ENCODE data around the gene EPHA1.

EPHA1 gene

GRCh38 chr7:143369678-143370651, 38.7 kb downstream of the EPHA1 start:
- ChIA-PET POLR2A (interaction anchor here (1.2 to 1.4 kb wide), 2 partner anchors 10 to 107 kb away, joined by 4 to 6 read pairs; partner anchors contain the start of gene GSTK1), CTCF (interaction anchor here (0.6 to 3.3 kb wide), 2 partner anchors 10 to 38 kb away, joined by 3 to 14 read pairs; no protein-coding TSS in a partner anchor)
- TF ChIP-seq NFRKB (IDR thresholded peaks at IDR 0.05) (no peak), CTBP1 (IDR thresholded peaks at IDR 0.05; ENCODE audit: borderline replicate concordance) (no peak), ARNT (IDR thresholded peaks at IDR 0.05) (no peak), HDGF (IDR thresholded peaks at IDR 0.05; ENCODE audit: borderline replicate concordance) (no peak)
- TF ChIP-seq, protein P1, sequence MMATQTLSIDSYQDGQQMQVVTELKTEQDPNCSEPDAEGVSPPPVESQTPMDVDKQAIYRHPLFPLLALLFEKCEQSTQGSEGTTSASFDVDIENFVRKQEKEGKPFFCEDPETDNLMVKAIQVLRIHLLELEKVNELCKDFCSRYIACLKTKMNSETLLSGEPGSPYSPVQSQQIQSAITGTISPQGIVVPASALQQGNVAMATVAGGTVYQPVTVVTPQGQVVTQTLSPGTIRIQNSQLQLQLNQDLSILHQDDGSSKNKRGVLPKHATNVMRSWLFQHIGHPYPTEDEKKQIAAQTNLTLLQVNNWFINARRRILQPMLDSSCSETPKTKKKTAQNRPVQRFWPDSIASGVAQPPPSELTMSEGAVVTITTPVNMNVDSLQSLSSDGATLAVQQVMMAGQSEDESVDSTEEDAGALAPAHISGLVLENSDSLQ (IDR thresholded peaks at IDR 0.05): no peak
- DNase-seq (ENCODE audit: extremely low spot score): no peak

GRCh38 chr7:143368387-143368786, 40.3 kb downstream of the EPHA1 start:
- TF ChIP-seq SP1 (IDR thresholded peaks at IDR 0.05): no peak
- no peak for TF ChIP-seq CTBP1 (IDR thresholded peaks at IDR 0.05; ENCODE audit: borderline replicate concordance)
- no peak for TF ChIP-seq NFRKB (IDR thresholded peaks at IDR 0.05)
- no peak for TF ChIP-seq BHLHE40 (IDR thresholded peaks at IDR 0.05; ENCODE audit: borderline replicate concordance)
- no peak for TF ChIP-seq LEF1 (IDR thresholded peaks at IDR 0.05; ENCODE audit: borderline replicate concordance)
- ChIA-PET POLR2A (no interaction called here), CTCF (interaction anchor here (3.3 kb wide), 1 partner anchor 12 kb away, joined by 14 read pairs; no protein-coding TSS in a partner anchor)
- no peak for DNase-seq (ENCODE audit: extremely low spot score)

DNA sequence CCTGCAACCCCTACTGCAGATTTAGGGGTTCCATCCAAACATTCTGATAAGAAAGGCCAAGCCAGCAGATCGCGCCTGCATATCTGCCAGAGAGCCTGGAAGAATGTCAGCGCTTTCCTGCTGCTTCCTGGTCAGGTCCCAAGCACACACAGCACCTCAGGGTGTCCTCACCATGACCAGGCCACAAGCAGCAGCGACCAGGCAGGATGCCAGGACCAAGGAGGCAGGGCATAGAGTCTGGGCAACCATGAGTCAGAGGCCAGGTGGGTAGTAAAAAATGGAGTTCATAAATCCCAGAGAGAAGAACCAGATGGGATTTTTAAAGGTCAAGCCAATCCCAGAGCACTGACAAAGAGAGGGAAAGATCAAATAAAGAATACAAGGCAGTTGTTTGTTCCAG, 40.7 kb downstream of the EPHA1 start:
- DNase-seq (ENCODE audit: extremely low spot score): no peak
- ChIA-PET POLR2A (no interaction called here), CTCF (interaction anchor here (3.3 kb wide), 1 partner anchor 12 kb away, joined by 14 read pairs; no protein-coding TSS in a partner anchor)
- TF ChIP-seq BHLHE40 (IDR thresholded peaks at IDR 0.05; ENCODE audit: borderline replicate concordance) (no peak), NFRKB (IDR thresholded peaks at IDR 0.05) (no peak), TARDBP (IDR thresholded peaks at IDR 0.05) (no peak), LEF1 (IDR thresholded peaks at IDR 0.05; ENCODE audit: borderline replicate concordance) (no peak), L3MBTL2 (conservative IDR thresholded peaks at IDR 0.05) (no peak), FOXA1 (IDR thresholded peaks at IDR 0.05) (no peak), ARNT (IDR thresholded peaks at IDR 0.05) (no peak), FOXM1 (IDR thresholded peaks at IDR 0.05; ENCODE audit: borderline replicate concordance) (no peak), ZNF384 (IDR thresholded peaks at IDR 0.05) (no peak), ELF4 (IDR thresholded peaks at IDR 0.05) (no peak), CTBP1 (IDR thresholded peaks at IDR 0.05; ENCODE audit: borderline replicate concordance) (no peak), FOXK2 (IDR thresholded peaks at IDR 0.05) (no peak)
- TF ChIP-seq, protein P1 (IDR thresholded peaks at IDR 0.05): no peak

DNA sequence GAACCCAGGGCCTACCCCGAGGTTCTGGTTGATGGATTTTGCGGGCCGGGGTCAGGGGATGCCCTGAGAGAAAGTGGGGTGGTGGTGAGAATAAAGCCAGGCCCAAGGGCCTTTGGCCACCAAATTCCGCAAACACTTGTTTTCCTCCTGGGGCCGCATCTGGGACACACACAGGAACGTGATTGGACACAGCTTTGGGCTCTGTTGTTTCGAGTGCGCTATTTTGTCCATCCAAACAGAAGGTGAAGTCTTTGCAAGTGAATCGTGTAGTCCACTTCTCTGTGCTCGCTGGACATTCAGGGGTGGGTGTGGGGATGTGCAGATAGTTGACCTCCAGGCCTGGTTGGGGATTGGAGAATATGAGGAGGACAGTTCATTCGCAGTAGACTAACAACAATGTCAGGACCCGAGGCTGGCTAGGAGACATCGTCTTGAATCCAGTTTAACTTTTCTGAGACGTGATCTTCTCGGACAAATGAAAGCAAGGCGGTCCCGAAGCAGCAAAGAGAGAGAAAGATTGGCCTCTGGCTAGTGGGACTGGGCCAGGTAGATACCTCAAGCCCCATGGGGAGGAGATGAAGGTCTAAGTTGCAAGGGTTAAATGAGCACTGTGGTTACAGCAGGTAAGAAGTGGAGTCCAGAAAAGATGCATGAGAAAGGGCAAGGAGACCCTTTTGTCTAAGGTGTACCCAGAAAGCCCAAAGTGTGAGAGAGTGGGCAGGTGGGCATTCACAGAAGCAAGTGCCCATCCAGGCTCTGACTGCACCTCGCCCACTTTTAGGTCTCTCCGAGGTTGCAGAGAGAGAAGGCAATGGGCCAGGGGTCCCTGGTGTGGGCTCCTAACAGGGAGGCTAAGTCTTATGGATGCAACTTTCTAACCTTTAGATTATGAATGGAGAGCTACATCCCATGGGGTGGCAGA, 45.4 kb downstream of the EPHA1 start:
- no peak for DNase-seq (ENCODE audit: extremely low spot score)
- CTCF ChIA-PET: no interaction called here
- POLR2A ChIA-PET: interaction anchor here (1.0 to 1.9 kb wide), 3 partner anchors 17 to 19 kb away, joined by 3 to 8 read pairs (median 3); no protein-coding TSS in a partner anchor
- TF ChIP-seq CTBP1 (IDR thresholded peaks at IDR 0.05; ENCODE audit: borderline replicate concordance): no peak
- no peak for TF ChIP-seq ELF4 (IDR thresholded peaks at IDR 0.05)
- no peak for TF ChIP-seq FOXM1 (IDR thresholded peaks at IDR 0.05; ENCODE audit: borderline replicate concordance)
- TF ChIP-seq BHLHE40 (IDR thresholded peaks at IDR 0.05; ENCODE audit: borderline replicate concordance): no peak
- no peak for TF ChIP-seq SUZ12 (IDR thresholded peaks at IDR 0.05)
- no peak for TF ChIP-seq SP1 (IDR thresholded peaks at IDR 0.05)
- no peak for TF ChIP-seq L3MBTL2 (conservative IDR thresholded peaks at IDR 0.05)
- TF ChIP-seq FOXK2 (IDR thresholded peaks at IDR 0.05): no peak
- no peak for TF ChIP-seq HDGF (IDR thresholded peaks at IDR 0.05; ENCODE audit: borderline replicate concordance)
- TF ChIP-seq, protein P1 (IDR thresholded peaks at IDR 0.05): no peak
- TF ChIP-seq NFRKB (IDR thresholded peaks at IDR 0.05): no peak
- TF ChIP-seq ARNT (IDR thresholded peaks at IDR 0.05): no peak
- no peak for TF ChIP-seq TARDBP (IDR thresholded peaks at IDR 0.05)
- TF ChIP-seq FOXA1 (IDR thresholded peaks at IDR 0.05): no peak
- no peak for TF ChIP-seq LEF1 (IDR thresholded peaks at IDR 0.05; ENCODE audit: borderline replicate concordance)
- TF ChIP-seq ZNF384 (IDR thresholded peaks at IDR 0.05): no peak

Measured in HEK293T (cell line).